Memory B cell (primary cell): Measurements from ENCODE around the gene MYO7A.
A peak's percentile ranks its signal among the peaks of the same experiment; 100 is the strongest.

ENCODE experiments used
- ATAC-seq: fragments of 150-1000 bp; cut with Tn5 transposase; 2 replicates; pipeline ENCODE4 v1.10.0; 2021; ENCODE audit warnings: low read depth, mild to moderate bottlenecking, moderate library complexity
- DNase-seq, 2 donors: peaks; one replicate each; pipeline ENCODE4 v3.0.0; 2022; ENCODE audit warnings: low spot score in 2 of 2
- H3K27ac Mint-ChIP-seq: one replicate; pipeline ENCODE4 v1.8.0; 2022; ENCODE audit warnings: mild to moderate bottlenecking, moderate library complexity, mixed read lengths
- H3K27me3 Mint-ChIP-seq: one replicate; pipeline ENCODE4 v1.8.0; 2022; ENCODE audit warnings: mixed read lengths
- H3K36me3 Mint-ChIP-seq: one replicate; pipeline ENCODE4 v1.8.0; 2022; ENCODE audit warnings: mild to moderate bottlenecking, mixed read lengths
- H3K4me1 Mint-ChIP-seq: one replicate; pipeline ENCODE4 v1.8.0; 2022; ENCODE audit warnings: mixed read lengths
- H3K4me3 Mint-ChIP-seq: one replicate; pipeline ENCODE4 v1.8.0; 2022; ENCODE audit warnings: mild to moderate bottlenecking, moderate library complexity, mixed read lengths
- H3K9me3 Mint-ChIP-seq: one replicate; pipeline ENCODE4 v1.8.0; 2022; ENCODE audit warnings: mixed read lengths

Gene MYO7A

GRCh38 chr11:77187111-77187750, 59.2 kb downstream of the MYO7A start:
- Mint-ChIP-seq H3K4me3 (no peak overlapping the region), H3K9me3 (no peaks in the 10 kb centered on the region), H3K36me3 (no peaks in the 10 kb centered on the region), H3K27me3 (peaks cover 3% of the 10 kb centered on the region), H3K4me1 (no peaks in the 10 kb centered on the region), H3K27ac (no peak overlapping the region)
- DNase-seq, result no peak
- no peak for ATAC-seq

- Mint-ChIP-seq H3K4me1 (no peaks in the 10 kb centered on the region), H3K27me3 (peaks cover 2% of the 10 kb centered on the region), H3K4me3 (no peak overlapping the region), H3K36me3 (no peaks in the 10 kb centered on the region), H3K9me3 (no peaks in the 10 kb centered on the region), H3K27ac (no peak overlapping the region)
- DNase-seq, result peak; percentile 21 to 37
- ATAC-seq, result peak; percentile 60
These were observed 60.0 kb downstream of the MYO7A start for GRCh38 chr11:77187776-77188632.

DNA sequence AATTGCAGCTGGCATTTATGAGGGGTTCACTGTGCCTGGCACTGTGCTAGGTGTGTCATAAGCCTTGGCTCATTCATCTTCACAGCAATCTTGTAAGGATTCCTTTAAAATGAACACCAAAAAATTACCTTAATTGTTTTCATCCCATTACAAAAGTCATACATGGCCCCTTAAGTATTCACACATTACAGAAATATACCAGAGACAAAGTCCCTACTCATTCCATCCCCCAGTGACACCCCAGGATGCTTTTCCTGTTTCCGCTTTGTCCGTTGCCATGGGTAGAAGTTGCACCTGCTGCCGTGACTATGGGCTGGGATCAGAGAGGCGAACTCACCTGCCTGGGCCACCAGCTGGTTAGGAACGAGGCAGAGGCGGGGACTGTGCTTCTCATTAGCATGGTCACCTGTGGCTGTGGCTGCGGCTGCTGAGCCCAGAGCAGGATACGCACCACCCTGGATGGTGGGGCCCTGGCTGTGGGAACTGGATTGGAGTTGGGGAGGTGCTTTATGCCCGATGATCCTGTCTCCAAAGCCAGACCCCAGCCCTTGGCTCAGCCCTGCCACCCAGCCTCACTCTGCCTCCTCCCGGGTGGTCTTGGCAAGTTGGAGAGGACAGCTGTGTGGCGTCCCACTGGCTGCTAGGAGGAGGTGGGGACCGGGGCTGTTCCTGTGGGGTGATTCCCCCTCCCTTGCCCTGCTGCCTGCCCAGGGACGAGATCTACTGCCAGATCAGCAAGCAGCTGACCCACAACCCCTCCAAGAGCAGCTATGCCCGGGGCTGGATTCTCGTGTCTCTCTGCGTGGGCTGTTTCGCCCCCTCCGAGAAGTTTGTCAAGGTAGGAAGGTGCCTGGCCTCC, 60.8 kb downstream of the MYO7A start:
- DNase-seq (no peak), ATAC-seq (no peak)
- no peaks in the 10 kb centered on the region for H3K36me3 Mint-ChIP-seq
- H3K9me3 Mint-ChIP-seq, result no peaks in the 10 kb centered on the region
- H3K4me1 Mint-ChIP-seq, result no peaks in the 10 kb centered on the region
- H3K4me3 Mint-ChIP-seq, result no peak overlapping the region
- no peak overlapping the region for H3K27ac Mint-ChIP-seq
- H3K27me3 Mint-ChIP-seq, result no peaks in the 10 kb centered on the region

- no peaks in the 10 kb centered on the region for H3K27me3 Mint-ChIP-seq
- H3K9me3 Mint-ChIP-seq, result no peaks in the 10 kb centered on the region
- no peak overlapping the region for H3K4me3 Mint-ChIP-seq
- DNase-seq (no peak), ATAC-seq (no peak)
- no peak overlapping the region for H3K27ac Mint-ChIP-seq
- H3K36me3 Mint-ChIP-seq, result no peaks in the 10 kb centered on the region
- no peaks in the 10 kb centered on the region for H3K4me1 Mint-ChIP-seq
These were observed 61.7 kb downstream of the MYO7A start for GRCh38 chr11:77189588-77190210.

- no peak for ATAC-seq
These were observed 62.5 kb downstream of the MYO7A start for GRCh38 chr11:77190331-77191075.

GRCh38 chr11:77191429-77191822, 63.4 kb downstream of the MYO7A start:
- no peaks in the 10 kb centered on the region for H3K9me3 Mint-ChIP-seq
- no peak overlapping the region for H3K4me3 Mint-ChIP-seq
- no peak for DNase-seq
- no peaks in the 10 kb centered on the region for H3K36me3 Mint-ChIP-seq
- no peaks in the 10 kb centered on the region for H3K4me1 Mint-ChIP-seq
- H3K27me3 Mint-ChIP-seq, result no peaks in the 10 kb centered on the region
- no peak for ATAC-seq
- no peak overlapping the region for H3K27ac Mint-ChIP-seq

More at GRCh38 chr11:77190331-77191075, 62.5 kb downstream of the MYO7A start:
- H3K27me3 Mint-ChIP-seq, result no peaks in the 10 kb centered on the region
- no peak overlapping the region for H3K27ac Mint-ChIP-seq
- H3K36me3 Mint-ChIP-seq, result no peaks in the 10 kb centered on the region
- H3K4me1 Mint-ChIP-seq, result no peaks in the 10 kb centered on the region
- H3K4me3 Mint-ChIP-seq, result no peak overlapping the region
- no peak for DNase-seq
- H3K9me3 Mint-ChIP-seq, result no peaks in the 10 kb centered on the region

DNA sequence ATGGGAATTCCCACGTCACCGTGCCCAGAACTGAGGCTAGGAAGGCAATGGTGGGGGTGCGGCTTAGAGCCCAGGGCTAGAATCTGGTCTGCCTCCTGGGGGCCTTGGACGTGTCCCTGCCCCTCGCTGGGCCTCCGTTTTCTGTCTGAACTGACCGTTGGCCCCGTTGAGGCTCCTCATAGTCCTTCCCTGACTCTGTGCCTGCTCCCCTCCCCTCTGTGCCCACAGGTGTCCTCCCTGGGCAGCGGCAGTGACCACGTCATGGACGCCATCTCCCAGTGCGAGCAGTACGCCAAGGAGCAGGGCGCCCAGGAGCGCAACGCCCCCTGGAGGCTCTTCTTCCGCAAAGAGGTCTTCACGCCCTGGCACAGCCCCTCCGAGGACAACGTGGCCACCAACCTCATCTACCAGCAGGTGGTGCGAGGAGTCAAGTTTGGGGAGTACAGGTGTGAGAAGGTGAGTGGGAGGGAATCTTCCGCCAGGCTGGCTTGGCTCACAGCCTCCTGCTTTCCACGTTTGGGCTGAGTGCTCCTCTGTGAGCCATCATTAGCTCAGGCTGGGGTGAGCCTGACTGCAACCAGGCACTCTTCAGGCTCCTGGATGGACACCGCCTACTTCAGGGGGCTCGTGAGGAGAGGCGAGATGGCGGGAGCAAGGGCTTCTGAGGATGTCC, 63.9 kb downstream of the MYO7A start:
- DNase-seq, result peak in 1 of 2 donors; percentile 7
- peak; percentile 42 for ATAC-seq
- no peak overlapping the region for H3K4me3 Mint-ChIP-seq
- H3K9me3 Mint-ChIP-seq, result no peaks in the 10 kb centered on the region
- no peaks in the 10 kb centered on the region for H3K4me1 Mint-ChIP-seq
- H3K36me3 Mint-ChIP-seq, result no peaks in the 10 kb centered on the region
- no peaks in the 10 kb centered on the region for H3K27me3 Mint-ChIP-seq
- H3K27ac Mint-ChIP-seq, result no peak overlapping the region

- Mint-ChIP-seq H3K27me3 (no peaks in the 10 kb centered on the region), H3K4me1 (no peaks in the 10 kb centered on the region), H3K36me3 (no peaks in the 10 kb centered on the region), H3K9me3 (no peaks in the 10 kb centered on the region), H3K4me3 (no peak overlapping the region), H3K27ac (no peak overlapping the region)
- no peak for ATAC-seq
- DNase-seq, result no peak
These were observed 65.1 kb downstream of the MYO7A start for GRCh38 chr11:77193167-77193566.

DNA sequence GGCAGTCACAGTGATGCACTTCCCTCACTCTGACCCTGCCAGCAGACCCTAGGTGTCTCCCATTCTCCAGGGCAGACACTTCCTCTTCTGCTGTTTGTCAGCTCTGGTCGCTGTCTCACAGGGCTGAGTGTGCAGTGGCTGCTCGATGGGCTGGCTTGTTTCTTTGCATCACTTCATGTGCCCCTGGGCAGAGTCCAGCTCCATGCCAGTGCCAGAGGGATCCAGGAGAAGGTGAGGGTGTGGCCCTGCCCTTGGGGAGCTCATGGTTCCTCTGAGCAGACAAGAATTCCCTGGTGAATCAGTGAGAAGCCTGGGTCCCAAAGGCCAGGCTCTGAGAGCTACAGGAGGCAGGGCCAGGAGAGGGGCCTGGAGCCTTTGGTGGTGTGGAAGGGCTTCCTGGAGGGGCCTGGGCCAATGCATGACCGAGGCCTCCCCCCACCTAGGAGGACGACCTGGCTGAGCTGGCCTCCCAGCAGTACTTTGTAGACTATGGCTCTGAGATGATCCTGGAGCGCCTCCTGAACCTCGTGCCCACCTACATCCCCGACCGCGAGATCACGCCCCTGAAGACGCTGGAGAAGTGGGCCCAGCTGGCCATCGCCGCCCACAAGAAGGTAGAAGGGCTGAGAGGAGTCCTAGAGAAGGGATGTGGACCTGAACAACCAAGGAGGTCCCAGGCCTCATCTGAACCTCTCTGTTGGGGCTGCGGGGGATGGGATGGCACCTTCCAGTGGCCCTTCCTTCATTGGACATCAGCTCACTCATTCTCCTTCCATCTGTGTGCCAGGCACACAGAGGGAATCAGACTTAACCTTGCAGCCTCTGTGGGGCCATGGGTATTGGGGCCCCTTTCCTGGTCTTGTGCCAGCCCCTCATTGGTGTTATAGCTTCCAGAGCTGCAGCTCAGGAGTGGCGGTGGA, 66.1 kb downstream of the MYO7A start:
- DNase-seq (no peak), ATAC-seq (no peak)
- peaks cover 5% of the 10 kb centered on the region for H3K27me3 Mint-ChIP-seq
- no peak overlapping the region for H3K4me3 Mint-ChIP-seq
- H3K36me3 Mint-ChIP-seq, result no peaks in the 10 kb centered on the region
- H3K27ac Mint-ChIP-seq, result no peak overlapping the region
- H3K4me1 Mint-ChIP-seq, result peaks cover 5% of the 10 kb centered on the region
- H3K9me3 Mint-ChIP-seq, result no peaks in the 10 kb centered on the region

GRCh38 chr11:77195071-77195755, 67.2 kb downstream of the MYO7A start:
- no peak for DNase-seq
- no peak overlapping the region for H3K27ac Mint-ChIP-seq
- H3K4me1 Mint-ChIP-seq, result peaks cover 5% of the 10 kb centered on the region
- H3K9me3 Mint-ChIP-seq, result no peaks in the 10 kb centered on the region
- H3K4me3 Mint-ChIP-seq, result no peak overlapping the region
- ATAC-seq, result no peak
- H3K36me3 Mint-ChIP-seq, result no peaks in the 10 kb centered on the region
- peaks cover 5% of the 10 kb centered on the region for H3K27me3 Mint-ChIP-seq

- no peaks in the 10 kb centered on the region for H3K9me3 Mint-ChIP-seq
- ATAC-seq (no peak), DNase-seq (no peak)
- peaks cover 5% of the 10 kb centered on the region for H3K27me3 Mint-ChIP-seq
- H3K36me3 Mint-ChIP-seq, result no peaks in the 10 kb centered on the region
- H3K4me1 Mint-ChIP-seq, result peaks cover 5% of the 10 kb centered on the region
- H3K4me3 Mint-ChIP-seq, result no peak overlapping the region
- no peak overlapping the region for H3K27ac Mint-ChIP-seq
These were observed 68.9 kb downstream of the MYO7A start for GRCh38 chr11:77196961-77197360.
